Measurements from ENCODE around the gene SUMF1.

The SUMF1 gene

DNA sequence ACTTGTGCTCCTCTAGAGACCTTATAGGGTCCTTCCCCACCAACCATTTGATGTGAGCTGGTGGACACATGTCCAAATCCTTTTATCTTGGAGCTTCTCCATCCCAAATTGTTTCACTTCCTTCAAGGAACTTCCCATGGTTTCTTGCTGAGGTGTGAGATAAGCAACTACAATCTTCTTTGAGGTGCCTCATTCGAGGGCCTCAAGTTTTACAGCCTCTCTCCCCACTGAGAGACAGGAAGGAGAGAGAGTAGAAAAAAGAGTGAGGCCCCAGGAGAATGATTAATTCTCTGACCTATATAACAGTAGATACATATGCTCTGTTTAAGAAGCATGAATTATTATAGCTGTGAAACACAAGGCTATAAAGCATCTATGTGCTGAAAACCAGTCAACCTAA, 70.5 kb downstream of the SUMF1 start:
- Histone ChIP-seq H3K79me1 (ENCODE audit: low read depth, low read length) (no peaks in the 10 kb centered on the region), H2AK5ac (ENCODE audit: low read depth, low read length) (no peak overlapping the region), H3K36me3 (replicated peaks in 1 of 2; ENCODE audit: control insufficient read depth in 2 of 2, insufficient read depth in 2 of 2, low read length in 2 of 2) (peaks cover 0 to 2% of the 10 kb centered on the region in 2 donors), H3K4me3 (ENCODE audit: low read length in 2 of 2) (no peak overlapping the region), H2BK5ac (ENCODE audit: low read length) (no peak overlapping the region), H2BK120ac (ENCODE audit: low read depth, low read length) (no peak overlapping the region), H2AFZ (ENCODE audit: low read length) (no peak overlapping the region), H3K9ac (ENCODE audit: low read depth, low read length, poor library complexity) (no peak overlapping the region), H4K8ac (ENCODE audit: low read depth, low read length) (no peak overlapping the region), H4K91ac (ENCODE audit: low read depth, low read length, poor library complexity) (no peak overlapping the region), H3K27ac (replicated peaks; ENCODE audit: low read length) (no peak overlapping the region), H3K27me3 (ENCODE audit: control insufficient read depth in 3 of 3, insufficient read depth in 3 of 3, low read depth in 1 of 3, low read length in 3 of 3) (no peaks in the 10 kb centered on the region), H3K14ac (ENCODE audit: low read length) (no peak overlapping the region), H3K4me1 (ENCODE audit: control insufficient read depth in 2 of 2, insufficient read depth in 1 of 2, low read depth in 1 of 2, low read length in 2 of 2) (no peaks in the 10 kb centered on the region), H3K4me2 (ENCODE audit: insufficient read depth, low read length, poor library complexity, severe bottlenecking) (no peak overlapping the region), H3K18ac (ENCODE audit: low read length) (no peak overlapping the region), H3K23ac (ENCODE audit: low read depth, low read length, poor library complexity) (no peak overlapping the region), H2BK15ac (ENCODE audit: low read length) (no peak overlapping the region), H2BK12ac (ENCODE audit: low read length) (no peak overlapping the region), H3K9me3 (replicated peaks in 1 of 2; ENCODE audit: control insufficient read depth in 2 of 2, insufficient read depth in 1 of 2, low read depth in 1 of 2, low read length in 2 of 2) (no peaks in the 10 kb centered on the region), H3K4ac (ENCODE audit: low read length) (no peak overlapping the region)
- no CpG with 5 or more reads among the region's 1 CpG for WGBS, 2 donors (ENCODE audit: extremely low coverage in 2 of 2, insufficient read length in 2 of 2, insufficient replicate concordance in 1 of 2)
- DNase-seq (ENCODE audit: low spot score), result no peak

DNA sequence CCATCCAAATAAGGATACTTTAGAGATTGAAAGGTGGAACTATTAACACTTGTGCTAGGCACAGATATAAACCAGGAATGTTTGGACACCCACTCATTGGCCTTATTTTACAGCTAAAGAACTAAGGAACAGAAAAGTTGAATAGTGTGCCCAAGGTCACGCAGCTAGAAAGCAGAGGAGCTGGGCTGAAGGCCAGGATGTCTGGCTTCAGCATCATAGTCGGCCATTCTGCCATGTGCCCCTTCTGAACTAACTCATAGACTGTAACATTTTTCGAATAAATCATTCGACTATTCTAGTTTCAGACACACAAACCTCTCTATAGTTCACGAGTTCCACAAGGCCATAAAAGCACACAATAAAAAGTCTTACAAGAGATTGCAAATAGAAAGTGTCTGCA, 71.1 kb downstream of the SUMF1 start:
- no peak overlapping the region for H3K14ac ChIP-seq (ENCODE audit: low read length)
- H3K4me1 ChIP-seq (ENCODE audit: control insufficient read depth in 2 of 2, insufficient read depth in 1 of 2, low read depth in 1 of 2, low read length in 2 of 2), result no peaks in the 10 kb centered on the region
- no CpG with 5 or more reads among the region's 5 CpGs for WGBS, 2 donors (ENCODE audit: extremely low coverage in 2 of 2, insufficient read length in 2 of 2, insufficient replicate concordance in 1 of 2)
- no peak overlapping the region for H3K27ac ChIP-seq (replicated peaks; ENCODE audit: low read length)
- H3K18ac ChIP-seq (ENCODE audit: low read length), result no peak overlapping the region
- H2AFZ ChIP-seq (ENCODE audit: low read length), result no peak overlapping the region
- H2BK120ac ChIP-seq (ENCODE audit: low read depth, low read length), result no peak overlapping the region
- no peak overlapping the region for H2BK12ac ChIP-seq (ENCODE audit: low read length)
- H3K9me3 ChIP-seq (replicated peaks in 1 of 2; ENCODE audit: control insufficient read depth in 2 of 2, insufficient read depth in 1 of 2, low read depth in 1 of 2, low read length in 2 of 2), result no peaks in the 10 kb centered on the region
- no peak overlapping the region for H3K4me3 ChIP-seq (ENCODE audit: low read length in 2 of 2)
- no peak overlapping the region for H2BK15ac ChIP-seq (ENCODE audit: low read length)
- H3K79me1 ChIP-seq (ENCODE audit: low read depth, low read length), result no peaks in the 10 kb centered on the region
- H3K36me3 ChIP-seq (replicated peaks in 1 of 2; ENCODE audit: control insufficient read depth in 2 of 2, insufficient read depth in 2 of 2, low read length in 2 of 2), result peaks cover 0 to 2% of the 10 kb centered on the region in 2 donors
- no peak overlapping the region for H4K8ac ChIP-seq (ENCODE audit: low read depth, low read length)
- no peak overlapping the region for H2BK5ac ChIP-seq (ENCODE audit: low read length)
- no peak overlapping the region for H3K4me2 ChIP-seq (ENCODE audit: insufficient read depth, low read length, poor library complexity, severe bottlenecking)
- no peak overlapping the region for H2AK5ac ChIP-seq (ENCODE audit: low read depth, low read length)
- DNase-seq (ENCODE audit: low spot score), result no peak
- H3K9ac ChIP-seq (ENCODE audit: low read depth, low read length, poor library complexity), result no peak overlapping the region
- no peak overlapping the region for H3K4ac ChIP-seq (ENCODE audit: low read length)
- no peak overlapping the region for H3K23ac ChIP-seq (ENCODE audit: low read depth, low read length, poor library complexity)
- no peak overlapping the region for H4K91ac ChIP-seq (ENCODE audit: low read depth, low read length, poor library complexity)
- no peaks in the 10 kb centered on the region for H3K27me3 ChIP-seq (ENCODE audit: control insufficient read depth in 3 of 3, insufficient read depth in 3 of 3, low read depth in 1 of 3, low read length in 3 of 3)

DNA sequence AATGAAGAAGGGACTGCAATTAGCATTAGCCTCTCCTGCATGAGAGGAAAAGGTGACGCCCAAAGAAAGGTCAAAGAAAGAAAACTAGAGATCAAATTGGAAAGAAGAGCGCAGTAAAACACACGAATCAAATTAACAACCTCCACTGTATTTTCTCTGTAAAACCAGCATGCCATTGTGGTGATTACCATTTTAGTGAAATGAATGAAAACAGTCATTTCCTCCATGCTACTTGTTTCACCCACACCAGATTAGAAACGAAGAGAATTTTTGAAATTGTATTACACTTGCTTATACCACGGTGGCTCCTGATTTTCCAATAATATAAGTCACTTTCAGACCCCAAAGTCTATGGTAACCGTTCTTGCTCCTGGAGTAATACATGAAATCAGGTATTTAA, 71.6 kb downstream of the SUMF1 start:
- DNase-seq (ENCODE audit: low spot score), result no peak
- Histone ChIP-seq H3K9ac (ENCODE audit: low read depth, low read length, poor library complexity) (no peak overlapping the region), H3K27ac (replicated peaks; ENCODE audit: low read length) (no peak overlapping the region), H3K36me3 (replicated peaks in 1 of 2; ENCODE audit: control insufficient read depth in 2 of 2, insufficient read depth in 2 of 2, low read length in 2 of 2) (peaks cover 0 to 2% of the 10 kb centered on the region in 2 donors), H3K4me1 (ENCODE audit: control insufficient read depth in 2 of 2, insufficient read depth in 1 of 2, low read depth in 1 of 2, low read length in 2 of 2) (peaks cover 0 to under 1% of the 10 kb centered on the region in 2 donors), H2BK120ac (ENCODE audit: low read depth, low read length) (no peak overlapping the region), H2AFZ (ENCODE audit: low read length) (no peak overlapping the region), H3K4me2 (ENCODE audit: insufficient read depth, low read length, poor library complexity, severe bottlenecking) (no peak overlapping the region), H3K18ac (ENCODE audit: low read length) (no peak overlapping the region), H2AK5ac (ENCODE audit: low read depth, low read length) (no peak overlapping the region), H3K79me1 (ENCODE audit: low read depth, low read length) (no peaks in the 10 kb centered on the region), H3K9me3 (replicated peaks in 1 of 2; ENCODE audit: control insufficient read depth in 2 of 2, insufficient read depth in 1 of 2, low read depth in 1 of 2, low read length in 2 of 2) (no peaks in the 10 kb centered on the region), H2BK15ac (ENCODE audit: low read length) (no peak overlapping the region), H3K23ac (ENCODE audit: low read depth, low read length, poor library complexity) (no peak overlapping the region), H4K91ac (ENCODE audit: low read depth, low read length, poor library complexity) (no peak overlapping the region), H3K27me3 (ENCODE audit: control insufficient read depth in 3 of 3, insufficient read depth in 3 of 3, low read depth in 1 of 3, low read length in 3 of 3) (no peaks in the 10 kb centered on the region), H2BK5ac (ENCODE audit: low read length) (no peak overlapping the region), H4K8ac (ENCODE audit: low read depth, low read length) (no peak overlapping the region), H2BK12ac (ENCODE audit: low read length) (no peak overlapping the region), H3K4me3 (ENCODE audit: low read length in 2 of 2) (no peak overlapping the region), H3K4ac (ENCODE audit: low read length) (no peak overlapping the region), H3K14ac (ENCODE audit: low read length) (no peak overlapping the region)
- no CpG with 5 or more reads among the region's 6 CpGs for WGBS, 2 donors (ENCODE audit: extremely low coverage in 2 of 2, insufficient read length in 2 of 2, insufficient replicate concordance in 1 of 2)

DNA sequence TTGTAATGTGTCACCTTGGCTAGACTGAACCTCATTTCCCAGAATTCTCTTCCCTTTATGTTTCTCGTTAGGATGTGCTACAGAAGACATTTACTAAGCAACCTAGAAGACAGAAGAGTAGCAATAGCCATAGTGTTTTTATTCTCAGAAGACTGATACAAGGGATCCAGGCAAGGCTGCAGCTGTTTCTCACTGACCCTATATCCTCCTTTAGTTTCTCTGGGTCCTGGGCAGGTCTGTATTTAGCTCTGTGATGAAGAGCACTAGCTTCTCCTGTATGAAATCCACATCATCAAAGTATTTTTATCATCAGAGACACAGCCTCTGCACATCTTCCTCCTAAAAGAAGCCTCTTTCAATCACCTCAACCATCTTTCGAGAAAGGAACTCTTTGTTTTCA, 72.5 kb downstream of the SUMF1 start:
- DNase-seq (ENCODE audit: low spot score), result no peak
- no CpG with 5 or more reads among the region's 2 CpGs for WGBS, 2 donors (ENCODE audit: extremely low coverage in 2 of 2, insufficient read length in 2 of 2, insufficient replicate concordance in 1 of 2)
- no peak overlapping the region for H2AFZ ChIP-seq (ENCODE audit: low read length)

More for the DNA sequence above, 72.5 kb downstream of the SUMF1 start:
- Histone ChIP-seq H2BK15ac (ENCODE audit: low read length) (no peak overlapping the region), H3K14ac (ENCODE audit: low read length) (no peak overlapping the region), H3K4me3 (ENCODE audit: low read length in 2 of 2) (no peak overlapping the region), H2BK5ac (ENCODE audit: low read length) (no peak overlapping the region), H2AK5ac (ENCODE audit: low read depth, low read length) (no peak overlapping the region), H4K91ac (ENCODE audit: low read depth, low read length, poor library complexity) (no peak overlapping the region), H3K18ac (ENCODE audit: low read length) (no peak overlapping the region), H3K4me1 (ENCODE audit: control insufficient read depth in 2 of 2, insufficient read depth in 1 of 2, low read depth in 1 of 2, low read length in 2 of 2) (peaks cover under 1 to 5% of the 10 kb centered on the region in 2 donors), H3K27ac (replicated peaks; ENCODE audit: low read length) (no peak overlapping the region), H3K36me3 (replicated peaks in 1 of 2; ENCODE audit: control insufficient read depth in 2 of 2, insufficient read depth in 2 of 2, low read length in 2 of 2) (peaks cover 0 to 2% of the 10 kb centered on the region in 2 donors), H3K27me3 (ENCODE audit: control insufficient read depth in 3 of 3, insufficient read depth in 3 of 3, low read depth in 1 of 3, low read length in 3 of 3) (no peaks in the 10 kb centered on the region), H2BK120ac (ENCODE audit: low read depth, low read length) (no peak overlapping the region), H3K9ac (ENCODE audit: low read depth, low read length, poor library complexity) (no peak overlapping the region), H3K4me2 (ENCODE audit: insufficient read depth, low read length, poor library complexity, severe bottlenecking) (no peak overlapping the region), H4K8ac (ENCODE audit: low read depth, low read length) (no peak overlapping the region), H3K23ac (ENCODE audit: low read depth, low read length, poor library complexity) (no peak overlapping the region), H2BK12ac (ENCODE audit: low read length) (no peak overlapping the region), H3K4ac (ENCODE audit: low read length) (no peak overlapping the region), H3K9me3 (replicated peaks in 1 of 2; ENCODE audit: control insufficient read depth in 2 of 2, insufficient read depth in 1 of 2, low read depth in 1 of 2, low read length in 2 of 2) (no peaks in the 10 kb centered on the region), H3K79me1 (ENCODE audit: low read depth, low read length) (no peaks in the 10 kb centered on the region)

All from neuronal stem cell (in vitro differentiated cells).